Hematopoietic multipotent progenitor cell treated with erythropoietin and hydrocortisone succinate and interleukin-3 and kit ligand, for 8 days (in vitro differentiated cells): Measurements from ENCODE around the gene DIP2C.
"Not testable (repeated sequence)": the region's sequence is repeated elsewhere in the genome, so short reads cannot be mapped to it uniquely, and the experiment has no call there.

Source experiments
- DNase-seq: peaks from one replicate; pipeline ENCODE4 v3.0.0-alpha.2; 2015

Gene DIP2C

DNA sequence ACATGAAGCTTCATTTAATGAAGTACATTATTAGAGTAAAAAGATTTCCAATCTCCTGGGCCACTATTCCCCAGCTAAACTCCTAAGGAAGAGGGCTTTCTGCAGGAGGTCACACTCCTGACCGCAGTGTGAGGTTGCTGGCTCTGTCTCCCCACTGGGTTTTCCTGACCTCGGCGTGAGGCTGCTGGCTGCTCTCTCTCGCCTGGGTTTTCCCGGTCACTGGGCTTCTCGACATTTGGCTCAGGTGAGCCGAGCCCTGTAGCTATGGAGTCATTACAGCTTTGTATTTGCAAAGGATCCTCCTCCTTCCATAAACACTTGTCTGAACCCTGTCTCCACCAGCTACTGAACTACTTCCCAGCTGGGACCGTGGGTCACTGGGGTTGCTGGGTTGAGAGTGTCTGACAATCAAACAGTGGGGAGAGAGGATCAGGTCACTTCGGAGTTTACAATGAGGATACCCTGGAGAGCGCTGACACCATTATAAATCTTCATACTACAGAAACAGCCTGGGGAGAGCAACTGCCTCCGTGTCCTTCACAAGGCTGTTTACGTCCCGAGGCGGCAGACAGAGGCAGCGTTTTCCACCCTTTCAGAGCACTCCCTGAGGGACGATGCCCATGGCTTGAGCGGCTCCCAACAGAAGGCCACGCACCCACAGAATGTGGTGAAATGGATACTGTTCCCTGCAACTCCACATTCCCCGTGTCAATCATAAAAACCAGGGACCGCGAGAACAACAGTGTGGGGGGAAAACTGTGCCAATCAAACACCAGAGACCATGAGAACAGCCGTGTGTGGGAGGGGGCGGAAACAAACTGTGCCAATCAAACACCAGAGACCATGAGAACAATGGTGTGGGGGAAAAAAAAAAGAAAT is 328.0 kb downstream of the DIP2C start:
- no peak for DNase-seq

DNA sequence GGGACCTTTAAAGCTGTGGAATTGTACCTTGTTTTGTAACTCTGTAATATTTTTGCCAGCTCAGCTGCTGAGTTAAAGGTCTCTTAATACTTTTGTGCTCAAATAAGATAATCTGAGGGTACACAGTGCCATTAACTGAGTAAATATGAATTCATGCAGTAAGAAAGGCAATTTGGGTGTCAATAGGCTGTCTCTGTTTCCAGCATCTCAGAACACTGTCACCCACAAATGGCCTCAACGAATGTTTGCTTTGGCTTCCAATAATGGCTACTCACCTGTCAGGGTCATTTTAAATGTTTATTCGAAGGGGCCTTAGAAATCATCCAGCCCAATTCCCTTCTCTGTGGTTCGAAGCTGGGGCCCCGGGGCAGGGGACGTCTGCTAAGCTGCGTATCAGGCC is 328.8 kb downstream of the DIP2C start:
- no peak for DNase-seq

DNA sequence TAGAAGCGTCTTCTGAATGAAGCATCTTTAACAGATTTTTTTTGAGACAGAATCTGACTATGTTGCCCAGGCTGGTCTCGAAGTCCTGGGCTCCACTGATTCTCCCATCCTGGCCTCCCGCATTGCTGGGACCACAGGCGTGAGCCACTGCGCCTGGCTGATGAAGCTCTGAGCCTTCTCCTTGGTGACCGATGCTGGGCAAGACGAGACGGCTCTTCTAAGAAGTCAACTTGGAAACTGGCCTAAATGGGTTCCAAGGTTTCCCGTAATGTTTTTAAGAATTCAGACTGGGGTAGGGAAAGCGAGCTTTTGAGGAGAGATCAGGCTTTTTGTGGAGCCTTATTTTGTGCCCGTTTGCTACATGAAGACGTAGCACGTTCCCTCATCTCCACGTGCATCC is 329.7 kb downstream of the DIP2C start:
- DNase-seq, result no peak

DNA sequence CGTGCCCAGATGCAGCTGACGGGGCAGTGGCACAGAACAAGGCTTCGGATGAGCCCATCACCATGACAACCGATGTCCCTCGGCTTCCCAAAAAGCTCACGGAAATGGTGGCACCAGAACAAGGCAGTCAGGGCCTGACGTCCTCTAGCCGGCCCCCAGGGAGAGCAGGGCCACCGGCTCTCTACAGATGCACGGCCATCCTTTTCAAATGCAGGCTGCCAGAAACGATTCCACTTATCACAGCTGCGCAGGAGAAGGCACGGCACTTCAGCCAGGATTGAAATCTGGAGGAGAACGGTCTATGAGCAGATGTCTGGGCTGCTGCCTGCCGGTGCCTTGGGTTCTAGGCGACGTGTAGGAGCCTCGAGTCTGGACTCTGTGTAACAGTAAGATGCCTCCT is 330.4 kb downstream of the DIP2C start:
- no peak for DNase-seq

DNA sequence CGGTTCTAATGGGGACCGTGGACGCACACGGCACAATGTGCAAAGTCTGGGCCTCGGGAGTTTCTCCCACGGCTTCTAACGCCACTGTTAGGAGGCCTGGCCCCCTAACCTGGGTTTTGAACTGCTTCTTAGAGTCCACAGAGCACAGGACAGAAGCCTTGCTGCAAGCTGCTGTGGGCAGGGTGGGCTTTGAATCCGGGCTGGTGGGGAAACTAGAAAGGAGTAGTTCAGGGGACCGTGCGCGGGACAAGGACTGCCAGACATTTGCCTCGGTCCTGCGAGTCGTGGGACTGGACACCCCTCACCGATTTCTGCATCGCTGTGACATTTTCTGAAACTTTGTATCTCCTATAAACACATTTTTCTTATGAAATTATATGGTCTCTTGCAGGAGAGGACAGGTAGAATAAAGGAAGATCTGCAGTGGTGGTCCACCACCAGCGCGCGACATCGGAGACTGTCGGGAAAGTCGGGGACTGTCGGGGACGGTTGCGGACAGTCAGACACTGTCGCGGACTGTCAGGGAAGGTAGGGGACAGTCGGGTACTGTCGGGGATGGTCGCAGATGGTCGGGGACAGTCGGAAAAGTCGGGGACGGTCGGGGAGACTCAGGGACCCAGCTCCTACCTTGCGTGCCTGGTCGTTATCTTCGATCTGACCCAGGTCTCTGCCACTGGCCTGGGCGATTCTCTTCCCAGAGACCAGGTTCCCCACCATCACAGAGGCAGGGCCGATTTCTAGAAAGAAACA is 332.1 kb downstream of the DIP2C start:
- DNase-seq, result no peak

DNA sequence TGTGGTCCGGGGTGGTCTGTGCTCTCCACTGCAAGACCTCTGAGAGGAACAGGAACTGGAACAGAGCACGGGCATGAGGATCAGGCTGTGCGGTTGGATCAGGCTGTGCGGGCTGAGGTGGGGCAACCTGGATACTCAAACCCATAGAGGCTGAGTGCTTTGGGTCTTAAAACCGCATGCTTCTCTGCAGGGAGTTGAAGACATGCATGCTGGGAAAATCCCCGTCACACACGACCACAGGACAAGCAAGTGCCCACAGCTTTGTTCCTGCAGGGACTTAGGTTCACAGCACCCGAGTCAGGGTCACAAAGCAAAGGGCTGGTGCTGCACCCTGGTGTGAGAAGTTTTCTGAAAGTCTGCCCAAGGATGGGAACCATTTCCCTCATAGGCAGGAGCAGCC is 333.0 kb downstream of the DIP2C start:
- no peak for DNase-seq

DNA sequence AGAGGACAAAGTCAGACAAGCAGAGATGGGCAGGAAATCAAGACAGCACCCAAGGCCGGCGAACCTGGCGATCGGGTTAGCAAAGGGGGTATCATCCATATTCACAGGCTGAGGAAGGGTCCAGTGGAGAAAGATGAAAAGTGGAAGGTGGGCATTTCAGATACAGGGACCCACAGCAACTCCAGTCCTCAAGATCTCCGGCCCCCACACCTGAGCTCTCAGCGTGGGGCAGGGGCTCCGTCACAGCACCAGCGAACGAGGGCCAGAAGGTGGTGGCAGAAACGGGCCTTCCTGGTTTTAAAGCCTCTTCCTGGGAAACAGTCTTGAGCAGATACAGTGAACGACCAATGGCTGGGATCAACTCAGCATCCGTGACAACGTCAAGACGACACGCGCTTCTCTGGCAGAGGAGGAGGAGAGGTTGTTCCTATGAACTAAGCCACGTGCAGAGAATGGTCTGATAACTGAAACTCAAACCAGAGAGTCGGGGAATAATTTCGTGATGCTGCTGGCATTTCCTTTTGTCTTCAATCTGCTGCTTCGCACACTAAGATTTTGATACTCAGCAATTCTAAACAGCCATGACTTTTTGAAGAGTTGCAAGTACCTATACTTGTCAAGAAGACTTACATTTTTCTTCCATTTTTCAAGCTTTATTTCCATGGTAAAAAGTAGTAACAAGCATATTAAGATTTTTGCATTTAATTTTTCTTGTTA is 334.4 kb downstream of the DIP2C start:
- DNase-seq, result no peak

DNA sequence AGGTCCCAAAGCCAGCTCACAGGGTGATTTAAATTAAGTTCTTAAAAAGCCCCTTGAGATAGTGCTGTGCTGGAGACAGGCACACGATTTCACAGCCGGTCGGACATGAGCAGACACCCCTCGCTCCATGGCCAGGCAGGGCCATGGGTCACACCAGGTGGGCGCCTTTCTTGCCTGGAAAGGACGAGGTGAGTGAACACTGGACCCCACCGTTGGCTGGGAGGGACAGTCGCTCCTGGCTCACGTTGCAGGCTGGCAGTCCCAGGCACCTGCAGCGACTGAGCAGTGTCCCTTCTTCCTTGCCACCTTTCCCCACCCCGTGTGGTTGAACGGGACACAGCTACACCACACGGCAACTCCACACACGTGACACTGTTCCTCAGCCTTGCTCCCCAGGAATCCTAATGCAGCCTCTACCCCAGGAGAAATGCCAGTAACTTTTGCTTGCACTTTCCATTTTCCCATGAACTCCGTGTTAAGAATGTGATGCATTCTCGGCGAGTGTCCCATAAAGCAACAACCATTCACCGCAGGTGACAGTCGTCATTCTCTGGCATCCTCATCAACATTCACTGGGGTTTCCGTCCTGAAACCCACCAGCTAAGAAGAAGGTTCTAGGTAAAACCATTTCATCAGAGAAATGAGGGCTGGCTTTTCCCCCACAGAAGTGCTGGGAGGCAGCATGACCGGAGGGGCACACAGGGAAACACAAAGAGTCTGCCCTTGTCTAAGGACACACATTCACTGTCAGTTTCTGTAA is 336.8 kb downstream of the DIP2C start:
- no peak for DNase-seq

DNA sequence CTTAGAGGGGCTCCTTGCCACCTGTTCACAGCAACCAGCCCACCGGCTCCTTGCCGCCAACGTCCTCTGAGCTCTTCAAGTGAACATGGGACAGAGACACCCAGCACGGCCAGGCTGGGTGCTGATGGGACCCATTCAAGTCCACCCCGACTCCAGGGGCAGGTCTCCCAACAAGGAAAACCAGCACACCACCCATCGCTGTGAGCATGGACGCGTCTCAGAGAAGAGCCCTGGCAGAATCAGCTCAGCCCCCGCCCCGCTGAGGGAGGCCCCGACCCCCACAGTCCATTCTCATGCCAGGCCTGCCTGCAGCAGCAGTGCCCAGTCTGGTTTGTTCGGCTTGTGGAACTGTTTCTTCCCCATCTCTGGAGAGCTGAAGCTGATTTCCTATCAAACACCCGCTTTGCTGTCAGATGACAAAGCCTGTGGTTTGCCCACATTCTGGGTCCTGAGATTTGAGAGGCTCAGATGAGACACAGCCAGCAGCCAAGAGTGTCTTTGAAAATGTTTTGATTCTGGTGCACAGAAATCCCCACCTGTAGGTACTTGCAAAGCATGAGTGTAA is 337.6 kb downstream of the DIP2C start:
- DNase-seq, result no peak

DNA sequence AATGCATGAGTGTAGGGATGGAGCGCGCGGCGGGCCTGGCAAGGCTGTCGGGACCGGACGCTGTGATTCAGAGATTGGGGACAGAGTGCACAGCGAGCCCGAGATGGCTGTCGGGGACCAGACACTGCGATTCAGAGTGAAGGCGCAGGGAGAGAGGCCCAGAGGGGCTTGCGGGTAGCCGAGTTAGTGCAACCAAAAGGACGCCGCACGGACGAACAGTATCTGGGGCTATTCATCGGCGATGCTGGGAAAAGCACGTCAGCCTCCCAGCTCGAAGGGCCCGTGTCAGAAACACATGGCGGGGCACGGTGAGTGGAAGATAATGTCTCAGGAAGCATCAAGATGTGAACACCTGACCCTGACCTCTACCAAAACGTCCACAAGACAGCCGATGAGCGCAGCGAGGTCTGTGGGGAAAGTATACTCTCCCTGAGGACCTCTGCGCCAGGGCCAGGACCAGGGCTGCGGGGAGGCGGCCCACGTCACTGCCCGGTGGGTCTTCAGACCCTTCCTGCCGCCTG is 338.4 kb downstream of the DIP2C start:
- DNase-seq, result no peak

DNA sequence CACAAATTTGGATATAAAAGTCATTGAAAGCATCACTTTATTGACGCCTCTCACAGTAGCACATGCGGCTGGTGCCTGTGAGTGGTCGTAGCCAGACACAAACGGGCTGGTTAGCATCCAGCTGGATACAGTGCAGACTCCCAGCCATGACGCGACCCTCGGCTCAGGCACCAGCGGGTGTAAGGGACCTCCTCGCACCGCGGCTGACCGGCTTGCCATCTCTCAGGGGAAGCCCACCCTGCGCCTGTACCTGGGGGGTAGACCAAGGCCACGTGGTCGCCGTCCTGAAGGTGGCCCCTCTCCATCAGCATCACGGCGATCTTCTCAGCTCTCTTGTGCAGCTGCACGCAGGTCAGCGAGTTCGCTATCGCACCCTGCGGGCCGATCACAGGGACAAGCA is 340.4 kb downstream of the DIP2C start:
- no peak for DNase-seq

DNA sequence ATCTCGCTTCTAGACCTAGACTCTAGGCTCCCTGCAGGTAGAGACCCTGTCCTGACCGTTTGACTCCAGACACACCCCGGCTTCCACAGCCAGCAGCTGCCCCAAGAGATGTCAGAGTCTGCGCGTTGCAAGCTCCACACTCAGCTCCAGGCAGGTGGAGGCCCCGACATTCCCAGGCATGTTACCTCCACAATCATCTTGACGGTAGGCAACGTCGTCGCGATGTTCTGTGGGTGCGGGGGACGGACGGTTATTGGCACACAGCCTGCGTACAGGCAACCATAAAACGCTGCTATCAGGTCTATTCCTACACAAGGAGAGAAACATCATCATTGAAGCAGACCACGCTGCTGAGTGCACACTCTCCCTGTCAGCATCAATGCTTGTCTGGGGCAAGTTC is 341.0 kb downstream of the DIP2C start:
- DNase-seq, result no peak

DNA sequence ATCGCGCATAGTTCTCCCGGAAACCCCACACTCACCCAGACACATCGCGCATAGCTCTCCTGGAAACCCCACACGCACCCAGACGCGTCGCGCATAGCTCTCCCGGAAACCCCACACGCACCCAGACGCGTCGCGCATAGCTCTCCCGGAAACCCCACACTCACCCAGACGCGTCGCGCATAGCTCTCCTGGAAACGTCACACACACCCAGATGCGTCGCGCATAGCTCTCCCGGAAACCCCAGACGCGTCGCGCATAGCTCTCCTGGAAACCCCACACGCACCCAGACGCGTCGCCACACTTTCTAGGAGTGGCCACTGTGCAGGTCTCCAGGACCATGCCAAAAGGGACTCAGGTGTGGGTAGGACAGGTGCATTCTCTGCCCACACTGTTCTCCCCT is 341.7 kb downstream of the DIP2C start:
- not testable (repeated sequence) for DNase-seq

DNA sequence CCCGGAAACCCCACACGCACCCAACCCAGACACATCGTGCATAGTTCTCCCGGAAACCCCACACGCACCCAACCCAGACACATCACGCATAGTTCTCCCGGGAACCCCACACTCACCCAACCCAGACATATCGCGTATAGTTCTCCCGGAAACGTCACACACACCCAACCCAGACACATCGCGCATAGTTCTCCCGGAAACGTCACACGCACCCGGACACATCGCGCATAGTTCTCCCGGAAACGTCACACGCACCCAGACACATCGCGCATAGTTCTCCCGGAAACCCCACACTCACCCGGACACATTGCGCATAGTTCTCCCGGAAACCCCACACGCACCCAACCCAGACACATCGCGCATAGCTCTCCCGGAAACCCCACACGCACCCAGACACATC is 342.3 kb downstream of the DIP2C start:
- DNase-seq, result not testable (repeated sequence)

DNA sequence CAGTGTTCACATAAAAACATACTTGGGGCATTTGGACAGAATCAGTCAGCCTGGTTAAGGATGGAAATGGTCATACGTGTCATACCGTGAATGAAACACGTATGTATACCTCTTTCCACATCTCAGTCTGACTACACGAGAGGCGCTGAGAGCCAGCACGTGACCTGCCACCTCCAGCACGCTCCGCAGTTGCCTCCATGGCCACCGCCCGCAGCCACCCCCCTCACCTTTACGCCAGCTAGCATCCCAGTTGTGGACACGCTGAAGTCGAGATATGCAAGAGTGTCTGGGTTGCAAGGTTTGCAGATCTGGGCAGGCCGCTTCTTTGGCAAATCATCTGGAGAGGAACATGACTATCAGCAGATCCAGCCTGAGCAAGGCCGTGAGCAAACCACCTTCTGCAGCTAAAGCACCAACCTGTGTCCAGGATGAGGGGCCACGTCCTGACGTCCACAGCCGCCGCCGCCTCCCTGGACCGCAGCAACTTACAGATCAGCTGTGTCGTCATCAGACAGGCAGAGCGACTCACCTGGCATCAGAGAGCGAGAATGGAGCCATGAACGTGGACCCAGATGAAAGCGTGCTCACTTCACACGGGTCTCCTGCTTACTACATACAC is 344.8 kb downstream of the DIP2C start:
- DNase-seq, result no peak

DNA sequence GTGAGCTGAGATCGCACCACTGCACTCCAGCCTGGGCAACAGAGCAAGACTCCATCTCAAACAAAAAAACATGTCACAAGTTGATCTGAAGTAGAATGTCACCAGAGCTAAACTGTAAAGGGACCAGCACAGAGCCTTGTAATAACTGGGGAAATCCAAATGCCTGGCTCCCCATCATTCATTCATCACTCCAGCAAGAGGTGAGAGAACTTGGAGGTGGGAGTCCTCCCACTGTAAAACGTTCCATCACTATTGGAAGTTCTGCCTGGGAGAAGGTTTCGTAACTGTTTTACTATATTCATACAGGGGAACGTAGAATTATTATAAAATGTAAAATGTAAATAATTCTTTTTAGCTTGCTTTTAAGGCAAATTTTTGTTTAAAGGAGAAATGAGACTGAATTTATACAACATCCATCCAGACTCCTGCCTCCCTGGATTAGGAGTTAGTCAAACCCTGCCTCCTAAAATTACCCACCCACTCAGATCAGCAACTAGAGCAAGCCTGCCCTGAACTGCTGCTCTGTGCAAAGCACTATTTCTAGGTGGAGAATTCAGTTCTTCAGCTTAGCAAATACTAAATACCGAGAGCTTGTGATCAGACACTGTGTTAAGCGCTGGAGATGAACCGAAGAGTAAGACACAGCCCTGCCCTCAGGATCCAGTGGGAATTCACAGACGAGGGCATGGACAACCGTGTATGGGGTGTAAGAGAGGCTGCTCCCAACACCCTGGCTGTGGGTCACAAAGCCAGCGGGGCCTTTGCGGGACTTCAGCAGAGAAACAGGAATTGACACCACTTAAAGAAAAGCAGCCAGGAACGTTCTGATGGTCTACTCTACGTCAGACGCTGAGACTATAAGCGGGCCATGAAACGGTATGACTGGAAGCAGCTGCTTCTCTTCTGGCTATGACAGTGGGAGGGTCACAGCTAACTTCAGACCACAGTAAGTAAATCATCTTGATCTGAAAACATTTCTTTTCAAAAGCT is 345.9 kb downstream of the DIP2C start:
- DNase-seq, result no peak

DNA sequence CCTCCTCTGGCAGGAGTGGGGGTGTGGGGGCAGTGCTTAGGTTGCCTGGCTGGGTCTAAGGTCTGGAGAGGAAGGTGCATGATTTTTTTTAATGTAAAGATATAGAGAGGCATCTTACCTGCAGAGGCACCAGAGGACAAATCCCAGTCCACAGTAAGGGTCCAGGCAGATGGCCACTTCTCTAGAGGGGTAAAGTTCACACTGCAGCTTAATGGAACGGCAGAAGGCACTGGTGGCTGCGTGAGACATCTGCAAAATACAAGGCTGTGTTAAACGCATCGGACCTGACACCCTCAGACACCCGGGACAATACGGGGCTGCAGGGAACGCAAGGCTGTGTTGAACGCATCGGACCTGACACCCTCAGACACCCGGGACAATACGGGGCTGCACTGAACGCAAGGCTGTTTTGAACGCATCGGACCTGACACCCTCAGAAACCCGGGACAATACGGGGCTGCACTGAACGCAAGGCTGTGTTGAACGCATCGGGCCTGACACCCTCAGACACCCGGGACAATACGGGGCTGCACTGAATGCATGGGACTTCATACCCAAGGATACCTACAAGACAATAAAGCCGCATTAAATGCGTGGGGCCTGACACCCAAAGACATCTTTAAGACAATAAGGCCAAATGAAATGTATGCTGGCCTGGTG is 348.3 kb downstream of the DIP2C start:
- DNase-seq, result no peak

DNA sequence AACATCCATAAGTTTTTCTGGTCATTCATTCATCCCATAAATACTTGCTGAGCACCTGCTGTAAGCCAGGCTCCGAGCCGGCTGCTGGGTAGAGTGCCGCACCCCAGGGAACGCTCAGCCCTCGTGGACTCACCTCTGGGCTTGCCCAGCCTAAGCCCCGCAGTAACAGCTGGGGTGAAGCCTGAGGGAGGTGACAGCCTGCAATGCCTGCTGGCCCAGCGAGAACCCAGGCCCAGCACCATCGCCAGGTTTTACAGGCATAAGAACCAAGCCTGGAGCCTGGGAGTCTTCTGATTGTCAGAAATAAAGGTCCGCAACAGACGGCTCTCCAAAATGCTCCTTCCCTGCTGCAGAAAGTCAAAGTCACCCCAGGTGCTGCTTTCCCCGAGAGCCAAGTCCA is 348.8 kb downstream of the DIP2C start:
- DNase-seq, result no peak

DNA sequence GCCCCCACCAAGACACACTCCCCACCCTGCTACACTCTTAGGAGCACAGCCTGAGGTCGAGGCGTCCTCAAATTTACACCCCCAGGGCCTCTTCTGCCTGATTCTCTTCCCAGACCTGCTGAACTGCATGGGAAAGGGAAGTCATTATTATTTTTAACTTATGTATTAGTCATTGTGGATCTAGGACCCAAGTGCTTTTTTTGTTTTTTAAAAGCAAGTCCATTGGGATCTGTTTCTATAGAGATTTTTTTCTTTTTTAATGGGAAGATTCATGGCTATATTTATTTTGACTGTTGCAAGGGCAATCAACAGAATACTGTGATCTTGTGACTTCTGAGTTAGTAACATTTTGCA is 350.5 kb downstream of the DIP2C start:
- no peak for DNase-seq
